Tibial artery (tissue), 4 donors: Measurements from ENCODE around the gene ARFGEF3.

ENCODE experiments used
- DNase-seq, 2 donors: peaks; one replicate each; pipeline ENCODE4 v3.0.0-alpha.2; 2019
- H3K27ac ChIP-seq, 2 donors: fragments of 200-600 bp; sonication (generic) in 1 of 2; 1 replicate in 1 of 2; 2 replicates in 1 of 2; pipeline ENCODE4 v1.5.1; 2018 to 2019; ENCODE audit warnings: mild to moderate bottlenecking in 1 of 2
- H3K27me3 ChIP-seq, 2 donors: fragments of 200-600 bp; sonication (generic) in 1 of 2; one replicate each; pipeline versions ENCODE4 v1.5.1 to v1.6.0; 2016 to 2019
- H3K36me3 ChIP-seq, 3 donors: fragments of 200-600 bp; sonication (generic) in 2 of 3; one replicate each; pipeline ENCODE4 v1.5.1; 2016 to 2019; ENCODE audit warnings: mild to moderate bottlenecking in 2 of 3
- H3K4me1 ChIP-seq, 4 donors: fragments of 200-600 bp; sonication (generic) in 2 of 4; 1 replicate in 3 of 4; 2 replicates in 1 of 4; pipeline ENCODE4 v1.5.1; 2016 to 2019
- H3K4me3 ChIP-seq, 2 donors: fragments of 200-600 bp; sonication (generic) in 1 of 2; 1 replicate in 1 of 2; 2 replicates in 1 of 2; pipeline ENCODE4 v1.5.1; 2018 to 2019; ENCODE audit warnings: mild to moderate bottlenecking in 2 of 2
- H3K9me3 ChIP-seq, 3 donors: fragments of 200-600 bp; sonication (generic) in 1 of 3; one replicate each; pipeline ENCODE4 v1.5.1; 2016 to 2019
- CTCF ChIP-seq, 2 experiments: fragments of 200-600 bp in 1 of 2; fragments of 450-650 bp in 1 of 2; IDR thresholded peaks; one replicate each; pipeline ENCODE4 v1.5.1; 2017 to 2019; ENCODE audit warnings: antibody characterized with exemption in 2 of 2, mild to moderate bottlenecking in 1 of 2, moderate library complexity in 1 of 2
- intact Hi-C: fragments of 100-400 bp; cut with DNase I; formaldehyde crosslinking; loops from one replicate; pipeline ENCODE4 v1.15.0; 2023; ENCODE audit warnings: low total_unique reads

Gene ARFGEF3

DNA sequence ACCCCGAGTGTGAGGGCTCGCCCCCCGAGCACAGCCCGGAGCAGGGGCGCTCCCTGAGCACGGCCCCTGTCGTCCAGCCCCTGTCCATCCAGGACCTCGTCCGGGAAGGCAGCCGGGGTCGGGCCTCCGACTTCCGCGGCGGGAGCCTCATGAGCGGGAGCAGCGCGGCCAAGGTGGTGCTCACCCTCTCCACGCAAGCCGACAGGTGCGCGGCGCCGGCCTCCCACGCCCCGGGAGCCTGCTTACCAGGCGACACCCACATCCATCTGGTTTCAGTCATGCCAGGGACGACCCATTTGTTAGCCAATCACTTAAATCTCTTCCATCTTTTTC lies 130.1 kb downstream of the ARFGEF3 start:
- DNase-seq: peak in 1 of 2 donors; percentile 61
- H3K4me3 ChIP-seq: no peak overlapping the region
- H3K9me3 ChIP-seq: no peaks in the 10 kb centered on the region
- peaks cover 0 to 10% (median 0%) of the 10 kb centered on the region in 4 donors for H3K4me1 ChIP-seq
- TF ChIP-seq CTCF (IDR thresholded peaks at IDR 0.05): no peak
- intact Hi-C loops: no loop called here
- H3K27me3 ChIP-seq: no peaks in the 10 kb centered on the region
- peaks cover 0 to 3% (median 0%) of the 10 kb centered on the region in 3 donors for H3K36me3 ChIP-seq
- H3K27ac ChIP-seq: no peak overlapping the region

DNA sequence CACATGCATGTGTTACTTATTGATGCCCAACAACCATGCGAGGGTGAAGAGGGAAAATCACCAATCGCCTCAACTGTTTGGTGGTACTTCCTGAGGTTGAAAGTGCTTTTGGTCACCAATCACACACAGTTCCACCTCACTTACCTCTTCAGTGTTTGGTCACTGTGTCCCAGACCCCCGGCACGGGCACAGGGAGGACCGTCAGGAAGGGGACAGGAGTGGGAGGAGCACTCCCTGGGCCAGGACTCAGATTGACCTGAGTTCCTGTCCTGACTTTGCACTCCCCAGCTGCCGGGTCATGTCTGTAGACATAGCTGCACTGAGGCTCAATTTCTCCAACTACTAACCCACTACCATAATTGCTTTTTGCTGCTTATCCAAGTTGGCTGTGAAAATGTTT lies 130.7 kb downstream of the ARFGEF3 start:
- intact Hi-C loops: no loop called here
- Histone ChIP-seq H3K27me3 (no peaks in the 10 kb centered on the region), H3K36me3 (peaks cover 0 to 4% (median 0%) of the 10 kb centered on the region in 3 donors), H3K4me3 (no peak overlapping the region), H3K27ac (no peak overlapping the region), H3K9me3 (no peaks in the 10 kb centered on the region), H3K4me1 (peaks cover 0 to 10% (median 0%) of the 10 kb centered on the region in 4 donors)
- no peak for DNase-seq
- no peak for TF ChIP-seq CTCF (IDR thresholded peaks at IDR 0.05)

GRCh38 chr6:138293428-138294395 lies 132.0 kb downstream of the ARFGEF3 start:
- intact Hi-C loops: no loop called here
- H3K4me1 ChIP-seq: peaks cover 0 to 10% (median 0%) of the 10 kb centered on the region in 4 donors
- H3K27ac ChIP-seq: no peak overlapping the region
- peaks cover 0 to 4% (median 0%) of the 10 kb centered on the region in 3 donors for H3K36me3 ChIP-seq
- H3K4me3 ChIP-seq: no peak overlapping the region
- no peaks in the 10 kb centered on the region for H3K9me3 ChIP-seq
- no peaks in the 10 kb centered on the region for H3K27me3 ChIP-seq
- no peak for DNase-seq
- no peak for TF ChIP-seq CTCF (IDR thresholded peaks at IDR 0.05)

GRCh38 chr6:138296381-138296780 lies 134.6 kb downstream of the ARFGEF3 start:
- DNase-seq: no peak
- Histone ChIP-seq H3K27me3 (no peaks in the 10 kb centered on the region), H3K4me3 (no peak overlapping the region), H3K4me1 (peaks cover 0 to 10% (median 0%) of the 10 kb centered on the region in 4 donors), H3K36me3 (peaks cover 0 to 4% (median 0%) of the 10 kb centered on the region in 3 donors), H3K9me3 (no peaks in the 10 kb centered on the region), H3K27ac (no peak overlapping the region)
- no peak for TF ChIP-seq CTCF (IDR thresholded peaks at IDR 0.05)
- intact Hi-C loops: no loop called here

GRCh38 chr6:138296786-138297185 lies 135.0 kb downstream of the ARFGEF3 start:
- Histone ChIP-seq H3K4me1 (peaks cover 0 to 10% (median 0%) of the 10 kb centered on the region in 4 donors), H3K9me3 (no peaks in the 10 kb centered on the region), H3K27me3 (no peaks in the 10 kb centered on the region), H3K4me3 (no peak overlapping the region), H3K36me3 (peaks cover 0 to 4% (median 0%) of the 10 kb centered on the region in 3 donors), H3K27ac (no peak overlapping the region)
- intact Hi-C loops: no loop called here
- DNase-seq: no peak
- TF ChIP-seq CTCF (IDR thresholded peaks at IDR 0.05): no peak
